ENCODE measurements around the gene DOCK11. TPM values are rescaled to one million over a fixed set of nuclear protein-coding genes. Genes with fewer than 3 reads are reported as not detected.

DOCK11 gene
- total and polyA plus RNA-seq, 2 of the 4 experiments (the other 2 are of a cell fraction): 3.9 to 13.1 TPM

GRCh38 chrX:118631586-118631985 lies 136.0 kb downstream of the DOCK11 start:
- no peak overlapping the region for H2BK20ac ChIP-seq (ENCODE audit: low read depth, low read length)
- H3K36me3 ChIP-seq (ENCODE audit: control insufficient read depth, insufficient read depth, low read length): peaks cover 4% of the 10 kb centered on the region; the same call in 1 of the 2 replicates
- no peak for DNase-seq
- no peak overlapping the region for H3K4me3 ChIP-seq (ENCODE audit: insufficient read depth, low read depth, low read length)
- ChIA-PET POLR2A (ENCODE audit: unreplicated experiment) (no interaction called here), CTCF (interaction anchor here (0.7 kb wide), 1 partner anchor 176 kb away, joined by 7 read pairs; no protein-coding TSS in a partner anchor)
- H3K9me1 ChIP-seq (ENCODE audit: insufficient read depth, low read length): no peaks in the 10 kb centered on the region
- no peaks in the 10 kb centered on the region for H3K9me3 ChIP-seq (ENCODE audit: control insufficient read depth, insufficient read depth, low read length)
- H3K27me3 ChIP-seq (ENCODE audit: control insufficient read depth, insufficient read depth, low read length): no peaks in the 10 kb centered on the region; the same call in 1 of the 2 replicates
- no peak overlapping the region for H2BK5ac ChIP-seq (ENCODE audit: low read depth, low read length, poor library complexity, severe bottlenecking)
- H3K56ac ChIP-seq (ENCODE audit: extremely low read depth, insufficient read depth, low read length): no peak overlapping the region
- H3K4ac ChIP-seq (ENCODE audit: low read depth, low read length): no peak overlapping the region
- H4K8ac ChIP-seq (ENCODE audit: low read depth in 2 of 2, low read length in 2 of 2): no peak overlapping the region
- H3K14ac ChIP-seq (replicated peaks; ENCODE audit: low read depth, low read length): no peak overlapping the region
- no peak overlapping the region for H3K18ac ChIP-seq (ENCODE audit: low read depth, low read length)
- no peaks in the 10 kb centered on the region for H3K4me1 ChIP-seq (ENCODE audit: control insufficient read depth, insufficient read depth, low read length)
- ATAC-seq (ENCODE audit: low read depth): no peak
- TF ChIP-seq RAD21 (IDR thresholded peaks at IDR 0.05; ENCODE audit: low read length) (no peak), CHD1 (IDR thresholded peaks at IDR 0.05; ENCODE audit: low read depth, low read length) (no peak), BHLHE40 (IDR thresholded peaks at IDR 0.05; ENCODE audit: low read depth, low read length) (no peak), NFE2L2 (IDR thresholded peaks at IDR 0.05; ENCODE audit: low read depth, low read length) (no peak), SMC3 (IDR thresholded peaks at IDR 0.05; ENCODE audit: low read depth, low read length) (no peak), CTCF (conservative IDR thresholded peaks at IDR 0.05; ENCODE audit: low read depth, low read length) (no peak), MAFK (IDR thresholded peaks at IDR 0.05; ENCODE audit: low read depth, low read length) (no peak), MAZ (IDR thresholded peaks at IDR 0.05; ENCODE audit: borderline replicate concordance, low read depth, low read length) (no peak), RCOR1 (IDR thresholded peaks at IDR 0.05; ENCODE audit: insufficient replicate concordance, low read length) (no peak), RFX5 (IDR thresholded peaks at IDR 0.05; ENCODE audit: low read depth, low read length) (no peak), FOS (IDR thresholded peaks at IDR 0.05; ENCODE audit: low read depth, low read length) (no peak), ELK1 (IDR thresholded peaks at IDR 0.05; ENCODE audit: borderline replicate concordance, low read depth, low read length) (no peak), CEBPB (IDR thresholded peaks at IDR 0.05; ENCODE audit: low read depth, low read length) (no peak), USF2 (IDR thresholded peaks at IDR 0.05; ENCODE audit: low read depth, low read length) (no peak), MXI1 (IDR thresholded peaks at IDR 0.05; ENCODE audit: borderline replicate concordance, low read depth, low read length) (no peak), POLR2A (IDR thresholded peaks at IDR 0.05; ENCODE audit: low read depth, low read length) (no peak)
- no peaks in the 10 kb centered on the region; the same call in 1 of the 2 replicates for H4K20me1 ChIP-seq (ENCODE audit: insufficient read depth, low read length)
- no peak overlapping the region for H2AFZ ChIP-seq (replicated peaks; ENCODE audit: low read length, poor library complexity)
- WGBS, 2 experiments (ENCODE audit: extremely low coverage in 2 of 2, insufficient read length in 1 of 2): no CpG with 5 or more reads among the region's 1 CpG
- intact Hi-C loops (cut with micrococcal nuclease) (no loop called here), in situ Hi-C loops (cut with MboI; ENCODE audit: low sequenced_read_pairs) (no loop called here), dilution Hi-C loops (cut with HindIII; ENCODE audit: low sequenced_read_pairs, unreplicated experiment) (no loop called here)
- no peak overlapping the region for H2AK5ac ChIP-seq (ENCODE audit: low read depth, low read length)
- H3K9ac ChIP-seq (ENCODE audit: low read depth, low read length): no peak overlapping the region
- no peak overlapping the region for H2AK9ac ChIP-seq (replicated peaks; ENCODE audit: low read depth, low read length, poor library complexity)
- H2BK15ac ChIP-seq (ENCODE audit: low read depth, low read length): no peak overlapping the region
- H3K79me1 ChIP-seq (ENCODE audit: low read depth in 1 of 2, low read length in 2 of 2): no peaks in the 10 kb centered on the region
- H3K23ac ChIP-seq (ENCODE audit: low read depth, low read length): no peak overlapping the region
- no peak overlapping the region for H3K27ac ChIP-seq (ENCODE audit: insufficient read depth, low read length)
- no peak overlapping the region for H4K5ac ChIP-seq (ENCODE audit: low read depth, low read length)
- no TSS peak for BruUV-seq (replicated peaks)
- no peak overlapping the region for H3K4me2 ChIP-seq (ENCODE audit: low read depth, low read length)
- no peak overlapping the region for H4K91ac ChIP-seq (ENCODE audit: insufficient read depth, low read depth, low read length)
- no peak overlapping the region for H2BK120ac ChIP-seq (ENCODE audit: low read depth, low read length)
